Activated CD8-positive, alpha-beta memory T cell treated with anti-CD3 and anti-CD28 coated beads, Interleukin-2, amount 10 ng/mL, durations not matched to agents 7 days and 5 days (primary cell): ENCODE results near the gene CAPN9. TPM values are rescaled to one million over a fixed set of nuclear protein-coding genes. Genes with fewer than 3 reads are reported as not detected.

Experiments used
- ATAC-seq: fragments of 150-1000 bp; cut with Tn5 transposase; one replicate; pipeline ENCODE4 v1.10.0; 2021; ENCODE audit warnings: moderate library complexity
- CTCF ChIA-PET: fragments of 350-600 bp; sonication (Branson Sonifier 250); formaldehyde crosslinking; loops from one replicate; lab custom pipeline; 2021; ENCODE audit warnings: antibody characterized with exemption; lab: Charles Lee
- DNase-seq: peaks from one replicate; pipeline ENCODE4 v3.0.0-alpha.2; 2020
- H3K27ac Mint-ChIP-seq: one replicate; pipeline ENCODE4 v1.8.0; 2021; ENCODE audit warnings: mild to moderate bottlenecking, mixed read lengths
- H3K27me3 Mint-ChIP-seq: one replicate; pipeline ENCODE4 v1.8.0; 2021; ENCODE audit warnings: mixed read lengths
- H3K36me3 Mint-ChIP-seq: one replicate; pipeline ENCODE4 v1.8.0; 2021; ENCODE audit warnings: mild to moderate bottlenecking, mixed read lengths
- H3K4me1 Mint-ChIP-seq: one replicate; pipeline ENCODE4 v1.8.0; 2021; ENCODE audit warnings: mixed read lengths
- H3K4me3 Mint-ChIP-seq: one replicate; pipeline ENCODE4 v1.8.0; 2021; ENCODE audit warnings: mild to moderate bottlenecking, moderate library complexity, mixed read lengths
- H3K9me3 Mint-ChIP-seq: one replicate; pipeline ENCODE4 v1.8.0; 2022; ENCODE audit warnings: low read depth, mixed read lengths
- total RNA-seq, 2 experiments: library from RNA; stranded (reverse); gene quantifications; one replicate each; pipeline ENCODE4 v1.2.3, GENCODE V29; 2021

CAPN9 gene
- total RNA-seq, 2 experiments from 2014 or later = not detected

DNA sequence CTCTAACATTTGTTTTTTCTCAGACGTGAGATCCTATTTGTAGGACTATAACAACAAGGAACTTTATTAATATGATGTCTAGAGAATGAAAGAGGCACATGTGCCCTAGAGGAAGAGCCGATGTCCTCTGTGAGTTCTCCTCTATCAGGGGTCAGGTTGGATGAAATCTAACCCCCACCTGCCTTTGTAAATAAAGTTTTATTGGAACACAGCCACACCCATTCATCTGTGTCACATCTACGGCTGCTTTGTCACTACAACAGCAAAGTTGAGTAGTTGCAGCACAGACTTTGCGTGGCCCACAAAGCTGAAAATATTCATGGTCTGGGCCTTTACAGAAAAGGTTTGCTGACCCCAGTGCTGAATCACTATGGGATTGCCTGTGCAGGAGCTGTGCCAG lies 571 bp upstream of the CAPN9 start:
- Mint-ChIP-seq H3K4me1 (no peaks in the 10 kb centered on the region), H3K27ac (no peak overlapping the region), H3K27me3 (no peaks in the 10 kb centered on the region), H3K36me3 (no peaks in the 10 kb centered on the region), H3K4me3 (no peak overlapping the region), H3K9me3 (no peaks in the 10 kb centered on the region)
- DNase-seq = no peak
- CTCF ChIA-PET = no interaction called here
- no peak for ATAC-seq

DNA sequence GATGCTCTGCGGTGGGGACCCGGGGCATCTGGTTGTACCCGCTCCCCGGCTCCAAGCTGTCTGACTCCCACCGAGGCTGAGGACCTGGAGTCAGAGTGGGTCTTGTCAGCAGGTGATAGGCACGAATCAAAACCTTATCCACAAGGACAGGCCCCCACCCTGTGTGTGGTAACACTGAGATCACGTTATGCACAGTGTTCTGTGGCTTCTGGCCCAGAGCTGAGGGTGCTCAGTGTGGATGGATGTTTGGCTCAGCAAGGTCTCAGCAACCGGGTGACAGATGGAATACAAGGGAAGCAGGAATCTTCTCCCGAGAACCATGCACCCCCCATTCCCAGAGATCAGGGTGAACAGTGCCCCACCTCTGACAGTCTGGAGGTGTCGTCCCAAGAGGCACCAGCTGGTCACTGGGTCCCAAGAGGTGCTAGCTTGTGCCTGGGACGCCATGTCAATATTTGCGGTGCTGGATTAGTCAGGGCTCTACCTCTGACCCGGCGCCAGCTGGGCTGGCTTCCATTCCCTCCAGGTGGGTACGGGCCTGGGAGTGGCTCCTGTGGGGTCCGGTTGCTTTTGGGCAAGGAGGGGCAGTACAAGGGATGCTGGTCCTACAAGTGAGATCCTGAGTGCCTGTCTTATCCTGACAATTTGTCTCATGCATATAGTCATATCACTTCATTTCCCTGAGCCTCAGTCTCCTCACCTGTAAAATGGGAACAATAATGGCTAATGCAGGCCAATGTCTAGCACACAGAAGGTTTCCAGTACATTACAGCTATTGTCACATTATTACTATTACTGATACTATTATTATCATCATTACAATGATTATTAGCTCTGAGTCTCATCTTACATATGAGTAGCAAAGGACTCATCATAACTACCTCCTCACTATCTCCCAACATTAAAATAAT lies 957 bp downstream of the CAPN9 start:
- CTCF ChIA-PET = no interaction called here
- no peak for ATAC-seq
- H3K4me1 Mint-ChIP-seq = no peaks in the 10 kb centered on the region
- no peak overlapping the region for H3K27ac Mint-ChIP-seq
- H3K4me3 Mint-ChIP-seq = no peak overlapping the region
- no peaks in the 10 kb centered on the region for H3K36me3 Mint-ChIP-seq
- no peaks in the 10 kb centered on the region for H3K27me3 Mint-ChIP-seq
- DNase-seq = no peak
- H3K9me3 Mint-ChIP-seq = no peaks in the 10 kb centered on the region

DNA sequence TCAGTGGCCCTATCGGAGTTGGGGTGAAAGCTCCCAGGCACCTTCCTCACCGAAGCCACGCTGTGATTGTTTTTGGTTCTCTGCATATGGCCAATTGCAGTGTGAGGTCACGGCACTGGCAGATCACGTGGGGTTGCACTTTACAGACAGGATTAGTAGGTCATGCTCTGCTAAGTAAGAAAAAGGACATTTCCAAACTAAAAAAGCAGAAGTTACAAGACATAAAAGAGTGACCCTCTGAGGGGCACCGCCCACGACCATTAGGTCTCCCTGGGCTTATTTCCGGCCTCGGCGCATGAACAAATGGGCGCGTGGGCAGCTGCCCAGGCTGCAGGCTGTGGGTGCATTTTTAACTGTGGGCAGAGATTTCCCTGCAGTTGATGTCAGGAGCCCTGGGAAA lies 2.0 kb downstream of the CAPN9 start:
- CTCF ChIA-PET = no interaction called here
- no peaks in the 10 kb centered on the region for H3K27me3 Mint-ChIP-seq
- no peak for DNase-seq
- H3K4me3 Mint-ChIP-seq = no peak overlapping the region
- no peaks in the 10 kb centered on the region for H3K4me1 Mint-ChIP-seq
- no peaks in the 10 kb centered on the region for H3K36me3 Mint-ChIP-seq
- H3K27ac Mint-ChIP-seq = no peak overlapping the region
- no peak for ATAC-seq
- no peaks in the 10 kb centered on the region for H3K9me3 Mint-ChIP-seq

DNA sequence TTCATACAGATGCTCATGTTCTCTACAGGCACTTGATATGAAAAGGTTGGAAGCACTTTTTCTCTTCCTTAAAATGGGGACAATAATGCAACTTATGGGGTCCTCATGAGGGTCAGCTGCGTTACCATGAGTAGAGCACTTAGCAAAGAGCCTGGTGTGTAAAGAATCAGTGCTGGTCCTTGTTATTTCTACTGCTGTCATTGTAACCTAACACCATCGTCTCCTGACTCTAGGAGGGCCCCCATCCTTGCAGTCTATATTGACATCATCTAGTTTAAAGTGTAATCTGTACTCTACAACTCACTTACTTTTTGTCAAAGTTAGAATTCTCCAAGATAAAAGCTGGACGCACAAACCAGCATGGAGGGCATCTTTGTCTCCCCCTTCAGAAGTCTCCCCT lies 2.4 kb downstream of the CAPN9 start:
- Mint-ChIP-seq H3K27ac (no peak overlapping the region), H3K9me3 (no peaks in the 10 kb centered on the region), H3K27me3 (no peaks in the 10 kb centered on the region), H3K36me3 (no peaks in the 10 kb centered on the region), H3K4me3 (no peak overlapping the region), H3K4me1 (no peaks in the 10 kb centered on the region)
- CTCF ChIA-PET = no interaction called here
- DNase-seq (no peak), ATAC-seq (no peak)

DNA sequence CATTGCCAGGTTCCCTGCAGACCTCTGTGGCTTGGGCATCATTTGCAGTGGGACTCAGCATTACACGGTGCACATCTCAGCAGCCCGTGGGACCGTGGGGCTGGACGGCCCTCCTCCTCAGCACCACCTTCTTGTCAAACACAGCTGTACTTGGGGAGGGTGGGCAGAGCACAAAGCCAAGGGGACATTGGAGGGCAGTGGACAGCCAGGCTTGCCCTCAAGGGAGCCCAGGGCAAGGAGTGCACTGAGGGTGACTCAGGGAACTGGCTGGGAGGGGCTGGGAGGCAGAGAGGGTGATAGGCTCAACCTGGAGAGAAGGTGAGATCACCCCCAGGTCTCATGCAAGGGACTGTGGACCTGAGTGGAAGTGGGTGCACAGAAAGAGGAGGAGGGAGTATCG lies 3.4 kb downstream of the CAPN9 start:
- Mint-ChIP-seq H3K27ac (no peak overlapping the region), H3K4me1 (no peaks in the 10 kb centered on the region), H3K36me3 (no peaks in the 10 kb centered on the region), H3K27me3 (peaks cover under 1% of the 10 kb centered on the region), H3K9me3 (no peaks in the 10 kb centered on the region), H3K4me3 (no peak overlapping the region)
- ATAC-seq = no peak
- no peak for DNase-seq
- CTCF ChIA-PET = no interaction called here

DNA sequence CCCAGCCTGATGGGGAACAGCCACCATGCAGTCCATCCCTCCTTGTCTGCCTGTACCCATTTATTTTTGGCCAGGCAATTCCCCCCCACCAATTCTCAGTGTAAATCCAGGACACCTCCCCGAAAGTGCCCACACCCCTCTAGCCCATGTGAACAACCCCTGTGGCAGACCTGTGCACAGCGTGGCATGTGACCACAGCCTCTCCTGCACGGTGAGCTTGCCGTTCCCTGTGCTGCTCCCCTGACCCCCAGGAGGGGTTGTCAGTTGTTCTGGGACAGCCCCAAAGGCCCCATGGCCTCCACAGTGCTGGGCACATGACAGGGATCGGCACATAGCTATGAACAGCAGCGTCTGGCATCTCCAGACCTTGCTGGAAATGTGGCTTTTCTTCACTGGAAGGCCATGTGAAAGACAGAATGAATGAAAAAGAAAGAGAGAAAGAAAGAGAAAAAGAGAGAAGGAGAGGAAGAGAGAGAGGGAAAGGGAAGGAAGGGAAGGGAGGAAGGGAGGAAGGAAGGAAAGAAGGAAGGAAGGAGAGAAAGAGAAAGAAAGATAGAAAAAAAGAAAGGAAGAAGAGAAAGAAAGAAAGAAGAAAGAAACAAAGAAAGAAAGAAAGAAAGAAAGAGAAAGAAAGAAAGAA lies 3.9 kb downstream of the CAPN9 start:
- no peaks in the 10 kb centered on the region for H3K4me1 Mint-ChIP-seq
- H3K36me3 Mint-ChIP-seq = no peaks in the 10 kb centered on the region
- ATAC-seq (no peak), DNase-seq (no peak)
- H3K27me3 Mint-ChIP-seq = peaks cover 4% of the 10 kb centered on the region
- no peak overlapping the region for H3K27ac Mint-ChIP-seq
- H3K4me3 Mint-ChIP-seq = no peak overlapping the region
- CTCF ChIA-PET = no interaction called here
- no peaks in the 10 kb centered on the region for H3K9me3 Mint-ChIP-seq

DNA sequence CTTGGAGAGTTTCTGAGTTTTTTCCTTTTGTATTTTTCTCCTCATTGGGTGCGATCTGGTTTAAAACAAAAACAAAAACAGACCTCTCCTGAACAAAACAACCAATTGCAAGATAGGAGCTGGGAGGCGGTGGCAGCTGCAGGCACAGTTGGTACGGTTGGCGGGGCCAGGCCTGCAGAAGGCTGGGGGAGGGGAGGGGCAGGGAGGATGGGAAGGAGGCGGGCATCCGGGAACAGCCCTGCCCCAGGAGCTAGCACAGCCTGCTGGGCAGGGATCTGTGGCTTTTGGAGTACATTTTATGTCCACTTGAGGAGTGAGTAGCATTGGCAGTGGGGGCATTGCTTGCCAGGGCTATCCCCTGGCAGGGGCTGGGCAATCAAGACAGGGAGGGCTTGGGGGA lies 5.2 kb downstream of the CAPN9 start:
- Mint-ChIP-seq H3K27me3 (peaks cover 8% of the 10 kb centered on the region), H3K4me1 (no peaks in the 10 kb centered on the region), H3K36me3 (no peaks in the 10 kb centered on the region), H3K4me3 (no peak overlapping the region), H3K9me3 (no peaks in the 10 kb centered on the region), H3K27ac (no peak overlapping the region)
- CTCF ChIA-PET = no interaction called here
- DNase-seq (no peak), ATAC-seq (no peak)

DNA sequence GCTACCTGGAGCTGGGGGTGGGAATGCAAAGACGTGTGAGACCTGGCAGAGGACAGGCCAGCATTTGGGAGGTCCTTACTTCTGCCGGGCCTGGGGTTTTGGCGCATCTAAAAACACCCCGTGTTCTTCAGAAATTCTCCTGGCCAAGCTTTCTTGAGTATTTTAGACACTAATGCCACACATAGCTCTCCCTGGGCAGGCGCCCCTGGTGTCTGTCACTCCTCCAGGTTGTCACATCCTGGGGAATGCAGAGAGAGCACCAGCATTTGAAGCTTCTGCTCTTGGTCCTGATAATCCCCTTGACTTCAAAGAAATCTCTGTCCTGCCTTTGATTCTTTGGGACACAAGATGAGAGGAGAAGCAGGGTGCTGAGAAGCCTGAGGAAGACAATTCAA lies 6.0 kb downstream of the CAPN9 start:
- H3K4me1 Mint-ChIP-seq = no peaks in the 10 kb centered on the region
- ATAC-seq = no peak
- DNase-seq = no peak
- CTCF ChIA-PET = no interaction called here
- no peaks in the 10 kb centered on the region for H3K9me3 Mint-ChIP-seq
- peaks cover 8% of the 10 kb centered on the region for H3K27me3 Mint-ChIP-seq
- H3K36me3 Mint-ChIP-seq = no peaks in the 10 kb centered on the region
- no peak overlapping the region for H3K27ac Mint-ChIP-seq
- no peak overlapping the region for H3K4me3 Mint-ChIP-seq

DNA sequence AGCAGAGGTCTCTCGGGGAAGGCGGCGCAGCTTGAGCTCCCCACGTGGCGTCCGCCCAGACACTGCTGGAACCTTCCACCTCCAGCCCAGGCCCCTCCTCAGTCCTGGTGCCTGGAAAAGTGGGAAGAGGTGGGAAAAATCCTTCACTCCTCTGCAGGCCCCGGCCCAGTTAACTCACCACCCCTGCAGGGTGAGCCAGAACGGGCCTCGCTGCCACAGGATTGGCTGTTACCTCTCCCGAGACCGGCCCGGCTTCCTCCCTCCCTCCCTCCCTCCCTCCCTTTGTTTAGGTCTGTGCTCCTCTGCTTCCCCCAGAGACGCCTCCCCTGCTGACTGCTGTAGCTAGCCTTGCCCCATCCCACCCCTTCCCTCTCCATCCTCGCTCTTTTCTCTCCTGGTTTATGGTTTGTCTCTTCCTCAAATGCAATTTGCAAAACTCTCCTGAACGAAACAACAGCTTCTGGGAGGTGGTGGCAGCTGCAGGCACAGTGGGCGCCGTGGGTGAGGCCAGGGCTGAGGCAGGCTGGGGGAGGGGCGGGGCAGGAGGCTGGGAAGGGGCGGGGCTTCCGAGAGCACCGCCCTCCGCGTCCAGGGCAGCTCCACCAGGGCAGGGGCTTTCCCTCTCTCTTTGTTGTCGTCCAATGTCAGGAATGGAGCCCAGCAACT lies 6.5 kb downstream of the CAPN9 start:
- CTCF ChIA-PET = no interaction called here
- DNase-seq (no peak), ATAC-seq (no peak)
- H3K9me3 Mint-ChIP-seq = no peaks in the 10 kb centered on the region
- H3K4me1 Mint-ChIP-seq = no peaks in the 10 kb centered on the region
- peaks cover 8% of the 10 kb centered on the region for H3K27me3 Mint-ChIP-seq
- no peaks in the 10 kb centered on the region for H3K36me3 Mint-ChIP-seq
- H3K4me3 Mint-ChIP-seq = no peak overlapping the region
- no peak overlapping the region for H3K27ac Mint-ChIP-seq

DNA sequence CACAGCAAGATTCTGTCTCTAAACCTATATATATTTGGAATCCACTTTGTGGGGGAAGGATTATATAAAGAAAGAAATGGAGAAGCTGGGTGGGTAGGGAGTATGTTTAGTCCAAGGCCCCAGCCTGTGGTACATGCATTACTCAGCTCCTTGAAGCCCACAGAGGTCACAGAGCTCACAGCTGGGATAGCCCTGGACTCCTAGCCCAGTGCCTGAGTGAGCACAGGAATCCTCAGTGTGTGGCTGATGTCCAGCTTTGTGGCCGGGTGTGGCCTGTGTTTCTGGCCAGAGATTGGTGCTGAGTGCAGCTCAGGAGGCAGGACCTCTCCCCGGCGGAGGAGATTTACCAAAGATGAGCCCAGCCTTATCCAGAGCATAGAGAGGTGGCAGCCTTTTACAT lies 7.6 kb downstream of the CAPN9 start:
- DNase-seq = no peak
- Mint-ChIP-seq H3K27ac (no peak overlapping the region), H3K9me3 (no peaks in the 10 kb centered on the region), H3K27me3 (peaks cover 10% of the 10 kb centered on the region), H3K36me3 (no peaks in the 10 kb centered on the region), H3K4me1 (no peaks in the 10 kb centered on the region), H3K4me3 (no peak overlapping the region)
- CTCF ChIA-PET = no interaction called here
- no peak for ATAC-seq

DNA sequence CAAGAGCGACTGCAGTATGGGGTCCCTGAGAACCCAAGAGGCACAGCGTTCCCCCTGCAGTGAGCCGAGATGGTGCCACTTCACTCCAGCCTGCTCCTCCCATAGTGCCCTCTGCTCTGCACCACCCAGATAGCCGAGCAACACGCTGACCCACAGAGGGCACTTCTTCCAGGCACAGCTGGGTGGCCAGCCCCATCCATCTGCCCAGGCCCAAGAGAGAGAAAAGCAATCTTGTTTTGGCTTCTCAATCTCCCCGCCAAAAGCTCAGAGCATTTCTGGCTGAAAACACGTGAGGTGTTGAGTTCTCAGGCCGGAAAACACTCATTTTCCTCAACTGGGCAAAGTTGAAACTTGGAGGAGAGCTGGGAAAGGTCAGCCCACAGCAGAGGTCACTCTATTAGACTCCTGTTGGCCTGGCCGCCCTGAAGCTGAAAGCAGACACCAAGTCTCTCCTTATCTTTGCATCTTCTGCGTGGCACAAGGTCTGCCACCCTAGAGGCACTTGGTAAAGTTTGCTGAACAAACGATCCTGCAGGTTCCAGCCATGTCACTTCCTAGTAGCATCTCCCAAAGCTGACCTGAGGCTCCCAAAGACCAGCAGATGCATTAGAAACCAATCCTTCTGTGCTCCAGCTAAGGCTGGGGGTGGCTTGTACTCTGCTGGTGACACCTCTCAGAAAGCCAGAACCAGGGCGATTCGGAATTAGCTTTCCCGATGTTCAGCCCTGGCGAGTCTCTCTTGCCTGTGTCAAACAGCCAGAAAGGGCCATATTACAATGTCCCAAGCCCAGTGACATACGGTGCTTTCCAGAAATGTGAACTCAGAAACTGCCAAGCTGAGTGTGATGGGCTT lies 10.9 kb downstream of the CAPN9 start:
- peaks cover 21% of the 10 kb centered on the region for H3K27me3 Mint-ChIP-seq
- H3K4me1 Mint-ChIP-seq = no peaks in the 10 kb centered on the region
- ATAC-seq (no peak), DNase-seq (no peak)
- H3K4me3 Mint-ChIP-seq = no peak overlapping the region
- CTCF ChIA-PET = no interaction called here
- H3K36me3 Mint-ChIP-seq = no peaks in the 10 kb centered on the region
- no peak overlapping the region for H3K27ac Mint-ChIP-seq
- H3K9me3 Mint-ChIP-seq = no peaks in the 10 kb centered on the region

DNA sequence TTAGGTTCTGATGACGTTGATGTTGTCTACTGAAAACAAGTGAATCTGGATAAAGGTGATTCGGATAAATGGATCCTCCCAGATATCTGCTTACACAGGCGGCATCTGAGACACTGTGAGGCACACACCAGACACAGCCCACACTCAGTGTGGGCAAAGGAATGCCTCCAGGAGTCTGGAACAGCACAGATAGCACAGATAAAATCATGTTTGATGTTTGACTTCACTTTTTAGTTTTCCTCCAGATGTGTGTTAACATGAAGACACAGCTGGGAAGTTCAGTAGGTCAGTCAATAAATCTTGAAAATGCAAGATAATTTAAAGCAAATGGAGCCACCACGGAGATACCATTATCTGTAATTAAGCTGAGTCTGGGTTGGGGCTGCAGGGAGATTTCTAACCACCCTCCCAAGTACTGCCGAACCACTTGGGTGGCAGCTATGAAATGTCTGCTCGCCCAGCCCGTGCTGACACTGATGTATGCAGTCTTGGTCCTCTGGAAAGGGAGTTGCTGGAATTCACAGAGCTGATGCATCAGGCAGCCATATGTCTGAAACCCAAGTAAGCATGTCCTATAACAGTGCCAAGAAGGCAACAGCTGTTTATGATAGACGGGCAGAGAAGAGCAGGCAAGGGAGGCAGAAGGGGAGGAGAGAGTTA lies 11.7 kb downstream of the CAPN9 start:
- ATAC-seq = no peak
- Mint-ChIP-seq H3K4me1 (no peaks in the 10 kb centered on the region), H3K27ac (no peak overlapping the region), H3K27me3 (peaks cover 21% of the 10 kb centered on the region), H3K36me3 (no peaks in the 10 kb centered on the region), H3K4me3 (no peak overlapping the region), H3K9me3 (no peaks in the 10 kb centered on the region)
- no peak for DNase-seq
- CTCF ChIA-PET = no interaction called here
